HepG2 (cell line): ENCODE results near the gene WNT2B. TPM values are rescaled to one million over a fixed set of nuclear protein-coding genes. Genes with fewer than 3 reads are reported as not detected.
A peak's percentile ranks its signal among the peaks of the same experiment; 100 is the strongest.

Experiments used
- AGO2 ChIP-seq: fragments of 200-400 bp; formaldehyde crosslinking; optimal IDR thresholded peaks from 2 replicates; pipeline ENCODE3; 2017; ENCODE audit warnings: mild to moderate bottlenecking, low read depth, low read length, moderate library complexity
- DNMT1 ChIP-seq: sonication (generic); formaldehyde crosslinking; IDR thresholded peaks from 2 replicates; pipeline ENCODE4 v1.5.1; 2020; ENCODE audit warnings: mild to moderate bottlenecking, missing genetic modification reagents
- DR1 ChIP-seq: sonication (generic); formaldehyde crosslinking; IDR thresholded peaks from 2 replicates; pipeline ENCODE4 v1.8.0; 2021; ENCODE audit warnings: mild to moderate bottlenecking, missing genetic modification reagents, inconsistent platforms
- FOSL2 ChIP-seq: sonication (generic); formaldehyde crosslinking; IDR thresholded peaks from 2 replicates; pipeline ENCODE4 v1.4.0; 2020; ENCODE audit warnings: missing genetic modification reagents
- GATAD1 ChIP-seq: IDR thresholded peaks from 2 replicates; pipeline ENCODE4 v1.6.1; 2016; ENCODE audit warnings: missing genetic modification reagents, missing compliant biosample characterization
- IRF2 ChIP-seq: IDR thresholded peaks from 2 replicates; pipeline ENCODE4 v1.6.1; 2018; ENCODE audit warnings: missing genetic modification reagents, missing compliant biosample characterization
- KLF6 ChIP-seq: IDR thresholded peaks from 2 replicates; pipeline ENCODE4 v1.8.0; 2016; ENCODE audit warnings: missing biosample characterization, missing genetic modification reagents
- KMT2A ChIP-seq: sonication (generic); formaldehyde crosslinking; IDR thresholded peaks from 2 replicates; pipeline ENCODE4 v1.4.0; 2020; ENCODE audit warnings: missing genetic modification reagents
- MAFF ChIP-seq: IDR thresholded peaks from 2 replicates; pipeline ENCODE4 v1.6.1; 2011; ENCODE audit warnings: low read depth, low read length, improper control_type of control experiment
- MAFG ChIP-seq: sonication (generic); formaldehyde crosslinking; IDR thresholded peaks from 2 replicates; pipeline ENCODE4 v1.5.1; 2020; ENCODE audit warnings: mild to moderate bottlenecking, missing genetic modification reagents
- MIXL1 ChIP-seq: IDR thresholded peaks from 2 replicates; pipeline ENCODE4 v1.6.1; 2016
- MTA1 ChIP-seq: sonication (generic); formaldehyde crosslinking; IDR thresholded peaks from 2 replicates; pipeline ENCODE4 v1.4.0; 2020; ENCODE audit warnings: missing genetic modification reagents, mild to moderate bottlenecking, borderline replicate concordance
- NR2F6 ChIP-seq, 2 experiments: IDR thresholded peaks; 2 replicates each; pipeline ENCODE4 v1.6.1; 2016; ENCODE audit warnings: antibody characterized with exemption in 1 of 2, mild to moderate bottlenecking in 1 of 2
- ONECUT2 ChIP-seq: sonication (generic); formaldehyde crosslinking; IDR thresholded peaks from 2 replicates; pipeline ENCODE4 v1.4.0; 2020; ENCODE audit warnings: missing genetic modification reagents
- PRPF4 ChIP-seq: fragments of 200-400 bp; formaldehyde crosslinking; IDR thresholded peaks from 2 replicates; pipeline ENCODE4 v1.6.1; 2016; ENCODE audit warnings: low read length, low read depth; ENCODE audit not compliant: poor library complexity, severe bottlenecking
- RORA ChIP-seq: sonication (generic); formaldehyde crosslinking; IDR thresholded peaks from 2 replicates; pipeline ENCODE4 v1.5.0; 2020; ENCODE audit warnings: mild to moderate bottlenecking, missing genetic modification reagents, moderate library complexity
- SAP130 ChIP-seq: IDR thresholded peaks from 2 replicates; pipeline ENCODE4 v1.6.1; 2016; ENCODE audit warnings: low read depth
- SP4 ChIP-seq: sonication (generic); formaldehyde crosslinking; IDR thresholded peaks from 2 replicates; pipeline ENCODE4 v1.8.1; 2023; ENCODE audit warnings: mild to moderate bottlenecking, missing genetic modification reagents
- TBX2 ChIP-seq: sonication (generic); formaldehyde crosslinking; IDR thresholded peaks from 2 replicates; pipeline ENCODE4 v1.5.0; 2020; ENCODE audit warnings: missing genetic modification reagents, mild to moderate bottlenecking, borderline replicate concordance
- YEATS2 ChIP-seq: sonication (generic); formaldehyde crosslinking; IDR thresholded peaks from 2 replicates; pipeline ENCODE4 v1.4.0; 2020; ENCODE audit warnings: missing genetic modification reagents, borderline replicate concordance
- ZBTB7B ChIP-seq: sonication (generic); formaldehyde crosslinking; IDR thresholded peaks from 2 replicates; pipeline ENCODE4 v1.4.0; 2020; ENCODE audit warnings: missing genetic modification reagents
- ZFX ChIP-seq: sonication (generic); formaldehyde crosslinking; IDR thresholded peaks from 2 replicates; pipeline ENCODE4 v1.4.0; 2020; ENCODE audit warnings: mild to moderate bottlenecking, low read depth, missing genetic modification reagents, moderate library complexity
- ZNF230 ChIP-seq: sonication (generic); formaldehyde crosslinking; IDR thresholded peaks from 2 replicates; pipeline ENCODE4 v1.4.0; 2020; ENCODE audit warnings: mild to moderate bottlenecking, missing genetic modification reagents
- ZNF292 ChIP-seq: sonication (generic); formaldehyde crosslinking; IDR thresholded peaks from 2 replicates; pipeline ENCODE4 v1.8.1; 2022; ENCODE audit warnings: mild to moderate bottlenecking, low read depth, missing genetic modification reagents, borderline replicate concordance
- ZNF460 ChIP-seq: sonication (generic); formaldehyde crosslinking; IDR thresholded peaks from 2 replicates; pipeline ENCODE4 v1.5.1; 2020; ENCODE audit warnings: missing genetic modification reagents, mild to moderate bottlenecking, borderline replicate concordance
- ZNF484 ChIP-seq: sonication (generic); formaldehyde crosslinking; IDR thresholded peaks from 2 replicates; pipeline ENCODE4 v1.5.1; 2020; ENCODE audit warnings: mild to moderate bottlenecking, low read depth, missing genetic modification reagents, borderline replicate concordance
- ZNF660 ChIP-seq: sonication (generic); formaldehyde crosslinking; IDR thresholded peaks from 2 replicates; pipeline ENCODE4 v1.5.1; 2020; ENCODE audit warnings: mild to moderate bottlenecking, low read depth, missing genetic modification reagents, borderline replicate concordance
- ZNF879 ChIP-seq: sonication (generic); formaldehyde crosslinking; IDR thresholded peaks from 2 replicates; pipeline ENCODE4 v1.8.1; 2023; ENCODE audit warnings: missing genetic modification reagents
- polyA plus RNA-seq, 8 experiments: library from polyadenylated mRNA; depleted of rRNA in 3 of 8; stranded (reverse) in 7 of 8; unstranded in 1 of 8; fragments of >200 nt; fragmentation: Illumina TruSeq in 4 of 8; extraction: Trizol in 4 of 8; gene quantifications; 2 replicates each; pipeline versions ENCODE4 v1.2.1 to v1.2.3, GENCODE V29; 2011 to 2016; ENCODE audit warnings: low read depth in 4 of 8, missing spikeins in 1 of 8, mixed read lengths in 1 of 8; ENCODE audit not compliant: insufficient read depth in 1 of 8
- total RNA-seq, 5 experiments: library from RNA; depleted of rRNA; stranded (reverse); fragments of >200 nt; fragmentation: Illumina TruSeq; extraction: Trizol; gene quantifications; 2 replicates each; pipeline ENCODE4 v1.2.3, GENCODE V29; 2016; ENCODE audit warnings: low read depth in 1 of 5
- TF ChIP-seq, protein P1 (sequence below): sonication (generic); formaldehyde crosslinking; IDR thresholded peaks from 2 replicates; pipeline ENCODE4 v1.4.0; 2020; ENCODE audit warnings: low read depth, missing genetic modification reagents
- TF ChIP-seq, protein P2 (sequence below): IDR thresholded peaks from 2 replicates; pipeline ENCODE4 v1.6.1; 2016

WNT2B gene
- total and polyA plus RNA-seq, 2 of the 13 experiments (the other 11 are each of a cell fraction or from before 2014, with no cell fraction given) = 0.11 to 0.32 TPM

DNA sequence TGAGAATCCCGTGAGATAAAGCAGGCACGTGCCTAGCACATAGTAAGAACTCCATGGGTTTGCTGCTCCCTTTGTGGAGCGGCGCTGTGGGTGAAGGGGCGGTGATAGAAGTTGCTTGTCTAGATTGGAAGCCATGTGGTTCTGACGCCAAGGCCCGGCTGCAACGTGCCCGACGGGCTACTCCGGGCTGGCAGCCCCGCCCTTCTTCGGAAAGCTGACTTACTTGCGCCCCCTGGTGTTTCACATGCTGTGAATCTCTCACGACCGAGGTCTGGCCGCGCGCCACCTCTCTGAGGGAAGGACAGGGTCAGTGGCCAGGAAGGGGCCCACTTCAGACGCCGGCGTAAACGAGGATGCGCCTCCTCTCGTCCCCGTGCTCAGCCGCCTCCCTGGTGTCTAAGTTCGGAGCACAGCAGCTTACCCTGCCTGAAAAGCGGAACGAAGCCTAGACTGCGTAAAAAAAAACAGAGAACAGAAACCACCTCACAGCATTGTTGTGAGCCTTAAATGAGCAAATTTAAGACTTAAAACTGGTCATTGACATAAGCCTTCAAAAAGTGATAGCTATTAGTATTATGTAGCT lies 42.6 kb upstream of the WNT2B start (continued):
- TF ChIP-seq ZNF660 (CRISPR knock-in tag) (no peak), ZNF292 (CRISPR knock-in tag) (no peak), KMT2A (CRISPR knock-in tag) (0 out of 2 replicates have a peak, but pooled peaks have one; percentile 48), TBX2 (CRISPR knock-in tag) (peak; percentile 69; the same call in 1 of the 2 replicates), ZFX (CRISPR knock-in tag) (peak; percentile 53; the same call in 1 of the 2 replicates), IRF2 (CRISPR knock-in tag) (peak; percentile 64; the same call in 1 of the 2 replicates), DNMT1 (CRISPR knock-in tag) (no peak), SP4 (CRISPR knock-in tag) (peak; percentile 78), ZNF230 (0 out of 2 replicates have a peak, but pooled peaks have one; percentile 45), ZNF484 (CRISPR knock-in tag) (no peak), NR2F6 (IDR thresholded peaks at IDR 0.05) (no peak), NR2F6 (CRISPR knock-in tag; IDR thresholded peaks at IDR 0.05) (peak; percentile 46; the same call in 1 of the 2 replicates), GATAD1 (CRISPR knock-in tag) (0 out of 2 replicates have a peak, but pooled peaks have one; percentile 17), DR1 (CRISPR knock-in tag) (no peak), AGO2 (peak; percentile 32), PRPF4 (no peak), KLF6 (CRISPR knock-in tag) (peak; percentile 81), FOSL2 (CRISPR knock-in tag) (peak; percentile 49), MAFF (no peak), MAFG (CRISPR knock-in tag) (no peak), RORA (CRISPR knock-in tag) (no peak), ZBTB7B (CRISPR knock-in tag) (peak; percentile 69; the same call in 1 of the 2 replicates), YEATS2 (CRISPR knock-in tag) (peak; percentile 75; the same call in 1 of the 2 replicates), ZNF460 (CRISPR knock-in tag) (no peak; the same call in 1 of the 2 replicates), SAP130 (CRISPR knock-in tag) (peak; percentile 87), ONECUT2 (no peak), ZNF879 (CRISPR knock-in tag) (no peak), MTA1 (CRISPR knock-in tag) (0 out of 2 replicates have a peak, but pooled peaks have one; percentile 43), MIXL1 (CRISPR knock-in tag) (no peak)
- TF ChIP-seq, protein P1, sequence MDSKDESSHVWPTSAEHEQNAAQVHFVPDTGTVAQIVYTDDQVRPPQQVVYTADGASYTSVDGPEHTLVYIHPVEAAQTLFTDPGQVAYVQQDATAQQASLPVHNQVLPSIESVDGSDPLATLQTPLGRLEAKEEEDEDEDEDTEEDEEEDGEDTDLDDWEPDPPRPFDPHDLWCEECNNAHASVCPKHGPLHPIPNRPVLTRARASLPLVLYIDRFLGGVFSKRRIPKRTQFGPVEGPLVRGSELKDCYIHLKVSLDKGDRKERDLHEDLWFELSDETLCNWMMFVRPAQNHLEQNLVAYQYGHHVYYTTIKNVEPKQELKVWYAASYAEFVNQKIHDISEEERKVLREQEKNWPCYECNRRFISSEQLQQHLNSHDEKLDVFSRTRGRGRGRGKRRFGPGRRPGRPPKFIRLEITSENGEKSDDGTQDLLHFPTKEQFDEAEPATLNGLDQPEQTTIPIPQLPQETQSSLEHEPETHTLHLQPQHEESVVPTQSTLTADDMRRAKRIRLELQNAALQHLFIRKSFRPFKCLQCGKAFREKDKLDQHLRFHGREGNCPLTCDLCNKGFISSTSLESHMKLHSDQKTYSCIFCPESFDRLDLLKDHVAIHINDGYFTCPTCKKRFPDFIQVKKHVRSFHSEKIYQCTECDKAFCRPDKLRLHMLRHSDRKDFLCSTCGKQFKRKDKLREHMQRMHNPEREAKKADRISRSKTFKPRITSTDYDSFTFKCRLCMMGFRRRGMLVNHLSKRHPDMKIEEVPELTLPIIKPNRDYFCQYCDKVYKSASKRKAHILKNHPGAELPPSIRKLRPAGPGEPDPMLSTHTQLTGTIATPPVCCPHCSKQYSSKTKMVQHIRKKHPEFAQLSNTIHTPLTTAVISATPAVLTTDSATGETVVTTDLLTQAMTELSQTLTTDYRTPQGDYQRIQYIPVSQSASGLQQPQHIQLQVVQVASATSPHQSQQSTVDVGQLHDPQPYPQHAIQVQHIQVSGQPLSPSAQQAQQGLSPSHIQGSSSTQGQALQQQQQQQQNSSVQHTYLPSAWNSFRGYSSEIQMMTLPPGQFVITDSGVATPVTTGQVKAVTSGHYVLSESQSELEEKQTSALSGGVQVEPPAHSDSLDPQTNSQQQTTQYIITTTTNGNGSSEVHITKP (CRISPR knock-in tag) = no peak
- TF ChIP-seq, protein P2, sequence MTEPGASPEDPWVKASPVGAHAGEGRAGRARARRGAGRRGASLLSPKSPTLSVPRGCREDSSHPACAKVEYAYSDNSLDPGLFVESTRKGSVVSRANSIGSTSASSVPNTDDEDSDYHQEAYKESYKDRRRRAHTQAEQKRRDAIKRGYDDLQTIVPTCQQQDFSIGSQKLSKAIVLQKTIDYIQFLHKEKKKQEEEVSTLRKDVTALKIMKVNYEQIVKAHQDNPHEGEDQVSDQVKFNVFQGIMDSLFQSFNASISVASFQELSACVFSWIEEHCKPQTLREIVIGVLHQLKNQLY (CRISPR knock-in tag) = no peak
